Esophagus (tissue), 2 donors: ENCODE data around the gene MACF1. TPM values are rescaled to one million over a fixed set of nuclear protein-coding genes. Genes with fewer than 3 reads are reported as not detected.
"Not testable (repeated sequence)": the region's sequence is repeated elsewhere in the genome, so short reads cannot be mapped to it uniquely, and the experiment has no call there.

ENCODE experiments used
- H3K27ac ChIP-seq, 2 donors: one replicate each; pipeline ENCODE4 v1.5.1; 2013; ENCODE audit warnings: low read depth in 2 of 2, mild to moderate bottlenecking in 2 of 2, inconsistent platforms in 1 of 2, low read length in 1 of 2, moderate library complexity in 1 of 2
- H3K27me3 ChIP-seq, 2 donors: one replicate each; pipeline ENCODE4 v1.6.1; 2013; ENCODE audit warnings: low read length in 2 of 2, control low read depth in 1 of 2, mild to moderate bottlenecking in 1 of 2; ENCODE audit not compliant: insufficient read depth in 2 of 2, control insufficient read depth in 1 of 2
- H3K36me3 ChIP-seq, 2 donors: one replicate each; pipeline ENCODE4 v1.6.1; 2013; ENCODE audit warnings: low read length in 1 of 2; ENCODE audit not compliant: control insufficient read depth in 2 of 2, insufficient read depth in 2 of 2
- H3K4me1 ChIP-seq, 2 donors: one replicate each; pipeline ENCODE4 v1.6.1; 2013; ENCODE audit warnings: low read length in 1 of 2; ENCODE audit not compliant: control insufficient read depth in 2 of 2, insufficient read depth in 2 of 2
- H3K4me3 ChIP-seq, 2 donors: one replicate each; pipeline ENCODE4 v1.5.1; 2013; ENCODE audit warnings: low read length in 2 of 2, mild to moderate bottlenecking in 2 of 2, low read depth in 1 of 2, moderate library complexity in 1 of 2
- H3K9me3 ChIP-seq, 2 donors: one replicate each; pipeline ENCODE4 v1.6.1; 2013; ENCODE audit warnings: mild to moderate bottlenecking in 2 of 2, low read depth in 1 of 2, low read length in 1 of 2, moderate library complexity in 1 of 2; ENCODE audit not compliant: control insufficient read depth in 2 of 2, insufficient read depth in 1 of 2
- WGBS, 2 donors: extraction: QIAGEN DNeasy Blood & Tissue Kit; methylation state at CpG; one replicate each; pipeline ENCODE4 v1.1.7; 2013; 5-methylcytosine and 5-hydroxymethylcytosine counted together
- polyA plus RNA-seq, 2 donors: library from polyadenylated mRNA; stranded (reverse); fragments of 200-250 nt; gene quantifications; one replicate each; pipeline ENCODE4 v1.2.3, GENCODE V29; 2013
- donor health status: healthy with polysubstance abuse.
- donor health status: Bipolar disorder and iron deficiency.

Gene MACF1
- polyA plus RNA-seq, 2 donors: 35.2 to 40.1 TPM

GRCh38 chr1:39466413-39467107, 262.1 kb downstream of the MACF1 start:
- H3K27ac ChIP-seq: no peak overlapping the region
- no peaks in the 10 kb centered on the region for H3K9me3 ChIP-seq
- WGBS, 2 donors: 79 to 84% methylated on average over 3 of the region's 3 CpGs
- H3K4me1 ChIP-seq: peaks cover 0 to 3% of the 10 kb centered on the region in 2 donors
- H3K27me3 ChIP-seq: no peaks in the 10 kb centered on the region
- H3K4me3 ChIP-seq: no peak overlapping the region
- peaks cover 11 to 13% of the 10 kb centered on the region in 2 donors for H3K36me3 ChIP-seq

DNA sequence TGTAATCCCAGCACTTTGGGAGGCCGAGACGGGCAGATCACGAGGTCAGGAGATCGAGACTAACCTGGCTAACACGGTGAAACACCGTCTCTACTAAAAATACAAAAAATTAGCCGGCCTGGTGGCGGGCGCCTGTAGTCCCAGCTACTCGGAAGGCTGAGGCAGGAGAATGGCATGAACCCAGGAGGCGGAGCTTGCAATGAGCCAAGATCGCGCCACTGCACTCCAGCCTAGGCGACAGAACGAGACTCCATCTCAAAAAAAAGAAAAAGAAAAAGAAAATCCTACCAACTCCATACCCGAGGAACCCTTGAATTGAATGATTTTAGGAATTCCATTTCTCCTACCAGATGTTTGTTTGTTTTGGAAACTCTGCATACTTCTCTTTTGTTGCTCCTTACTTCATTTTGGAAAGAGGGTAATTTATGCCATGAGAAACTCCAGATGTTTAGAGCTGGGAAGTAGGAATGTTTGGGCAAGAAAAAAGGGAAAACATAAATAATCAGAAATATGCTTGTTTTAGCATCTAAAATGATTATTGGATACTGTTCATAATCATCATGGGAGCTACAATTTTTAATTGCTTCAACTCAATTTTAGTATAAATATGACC, 262.7 kb downstream of the MACF1 start:
- not testable (repeated sequence) for H3K27me3 ChIP-seq, H3K27ac ChIP-seq, H3K9me3 ChIP-seq, H3K4me1 ChIP-seq, H3K4me3 ChIP-seq
- peaks cover 11 to 12% of the 10 kb centered on the region in 2 donors for H3K36me3 ChIP-seq
- WGBS, 2 donors: 79 to 81% methylated on average over 16 of the region's 16 CpGs

DNA sequence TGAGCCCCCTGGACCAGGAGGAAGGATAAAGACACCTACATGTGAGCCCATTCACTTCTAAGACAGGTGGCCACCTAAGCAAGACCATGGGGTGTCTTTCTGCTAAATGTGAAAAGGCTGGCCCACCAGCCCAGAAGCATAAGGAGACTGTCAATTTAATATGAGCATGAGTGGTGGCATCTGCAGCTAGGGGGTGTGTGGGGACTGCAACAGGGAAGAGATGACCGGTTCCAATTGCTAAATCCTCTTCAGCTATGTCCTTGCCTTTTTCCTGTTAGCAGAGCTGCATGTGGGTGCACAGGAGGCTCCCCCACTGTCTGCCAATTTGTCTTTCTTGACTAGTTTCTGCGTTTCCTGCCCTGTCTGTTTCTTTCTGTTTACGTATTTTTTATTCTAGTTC, 264.7 kb downstream of the MACF1 start:
- peaks cover 6 to 9% of the 10 kb centered on the region in 2 donors for H3K36me3 ChIP-seq
- 71 to 80% methylated on average over 3 of the region's 3 CpGs for WGBS, 2 donors

DNA sequence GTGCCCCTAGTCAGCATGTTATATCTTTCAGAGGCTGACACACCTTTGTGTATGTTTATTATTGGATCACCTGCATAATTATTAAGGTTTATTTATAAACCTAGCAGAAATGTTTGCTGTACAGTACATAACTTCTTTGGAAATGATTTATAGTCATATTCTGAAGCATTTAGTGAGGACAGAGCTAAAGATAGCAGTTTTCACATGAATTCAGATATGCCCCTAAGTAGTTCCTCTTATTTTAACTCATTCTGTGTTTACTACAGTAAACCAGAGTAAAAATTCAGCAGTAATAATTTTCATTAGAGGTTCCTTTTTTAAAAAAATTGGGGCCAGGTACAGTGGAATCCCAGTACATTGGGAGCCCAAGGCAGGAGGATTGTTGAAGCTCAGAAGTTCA, 265.5 kb downstream of the MACF1 start:
- Histone ChIP-seq H3K9me3 (no peaks in the 10 kb centered on the region), H3K4me3 (no peak overlapping the region), H3K27ac (no peak overlapping the region), H3K27me3 (no peaks in the 10 kb centered on the region), H3K4me1 (peaks cover 0 to 3% of the 10 kb centered on the region in 2 donors), H3K36me3 (peaks cover 6 to 8% of the 10 kb centered on the region in 2 donors)

More for the DNA sequence above, 264.7 kb downstream of the MACF1 start:
- Histone ChIP-seq H3K9me3 (no peaks in the 10 kb centered on the region), H3K27me3 (no peaks in the 10 kb centered on the region), H3K27ac (no peak overlapping the region), H3K4me1 (peaks cover 0 to 3% of the 10 kb centered on the region in 2 donors), H3K4me3 (no peak overlapping the region)

GRCh38 chr1:39472826-39473225, 268.3 kb downstream of the MACF1 start:
- H3K36me3 ChIP-seq: peaks cover 6 to 9% of the 10 kb centered on the region in 2 donors

DNA sequence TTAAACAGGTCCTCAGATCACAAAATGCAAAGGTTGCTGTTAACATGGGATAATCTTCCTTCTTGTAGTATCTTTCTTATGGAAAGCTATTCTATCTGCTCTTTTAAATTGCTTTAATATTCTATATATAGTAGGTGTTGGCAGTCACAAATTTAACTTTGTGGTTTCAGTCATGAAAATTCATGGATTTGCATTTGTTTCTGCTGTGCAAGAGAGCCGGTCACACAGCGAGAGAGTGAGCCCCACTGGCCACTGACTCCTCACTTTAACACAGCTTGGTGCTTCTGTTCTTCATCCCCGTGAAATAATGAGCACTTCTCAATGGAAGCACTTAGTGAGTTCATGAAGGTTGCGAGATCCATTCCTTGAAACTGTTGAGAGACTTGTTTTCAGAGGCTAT, 268.8 kb downstream of the MACF1 start:
- H3K9me3 ChIP-seq: no peaks in the 10 kb centered on the region
- peaks cover 2 to 9% of the 10 kb centered on the region in 2 donors for H3K36me3 ChIP-seq
- H3K27me3 ChIP-seq: no peaks in the 10 kb centered on the region
- 95 to 97% methylated on average over 4 of the region's 4 CpGs for WGBS, 2 donors
- H3K27ac ChIP-seq: no peak overlapping the region
- H3K4me3 ChIP-seq: no peak overlapping the region
- no peaks in the 10 kb centered on the region for H3K4me1 ChIP-seq

More at GRCh38 chr1:39472826-39473225, 268.3 kb downstream of the MACF1 start:
- Histone ChIP-seq H3K27me3 (no peaks in the 10 kb centered on the region), H3K27ac (no peak overlapping the region), H3K9me3 (no peaks in the 10 kb centered on the region), H3K4me3 (no peak overlapping the region), H3K4me1 (peaks cover 0 to 3% of the 10 kb centered on the region in 2 donors)
- WGBS, 2 donors: 87 to 92% methylated on average over 7 of the region's 7 CpGs

DNA sequence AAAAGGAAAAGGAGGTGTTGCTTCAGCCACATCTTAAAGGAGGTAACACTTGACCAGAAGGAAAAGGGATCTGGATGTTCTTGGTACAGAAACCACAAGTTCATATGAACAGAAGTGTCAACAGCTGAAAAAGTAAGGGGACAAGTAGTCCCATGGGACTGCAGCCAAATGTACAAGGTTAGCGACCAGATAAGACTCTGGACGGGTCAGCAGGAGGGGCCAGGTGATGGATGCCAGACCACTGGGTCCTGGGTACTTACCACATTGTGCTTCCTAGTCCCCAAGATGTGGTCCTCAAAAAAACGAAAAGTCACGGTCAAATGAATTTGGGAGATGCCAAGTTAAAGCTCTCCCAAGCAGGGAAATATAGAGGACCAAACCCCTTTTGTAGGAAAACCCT, 270.3 kb downstream of the MACF1 start:
- Histone ChIP-seq H3K4me3 (no peak overlapping the region), H3K36me3 (peaks cover 0 to 11% of the 10 kb centered on the region in 2 donors), H3K27me3 (no peaks in the 10 kb centered on the region), H3K9me3 (no peaks in the 10 kb centered on the region), H3K27ac (no peak overlapping the region), H3K4me1 (no peaks in the 10 kb centered on the region)
- 84 to 85% methylated on average over 4 of the region's 4 CpGs for WGBS, 2 donors

DNA sequence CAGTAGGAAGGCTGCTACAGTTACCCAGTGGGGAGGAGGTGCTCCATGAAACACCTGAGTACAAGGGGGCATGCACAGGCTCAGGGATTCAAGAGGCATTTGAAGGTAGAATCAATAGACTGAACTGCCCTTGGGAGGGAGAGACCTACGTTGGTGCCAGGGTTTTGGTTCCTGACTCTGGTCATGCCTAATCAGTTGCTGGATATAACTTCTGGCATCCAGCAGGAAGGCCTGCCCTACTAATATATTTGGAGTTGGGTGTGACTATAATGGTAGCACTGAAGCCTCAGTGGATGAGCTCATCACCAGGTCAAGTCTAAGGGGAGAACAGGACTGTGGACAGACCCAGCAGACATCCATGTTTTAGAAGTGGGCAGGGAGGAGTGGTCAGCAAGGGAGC, 271.1 kb downstream of the MACF1 start:
- H3K9me3 ChIP-seq, H3K4me3 ChIP-seq, H3K27ac ChIP-seq, H3K4me1 ChIP-seq, H3K27me3 ChIP-seq: not testable (repeated sequence)
- H3K36me3 ChIP-seq: peaks cover 0 to 11% of the 10 kb centered on the region in 2 donors
- WGBS, 2 donors: 45 to 61% methylated on average over 1 of the region's 1 CpG

- H3K36me3 ChIP-seq: peaks cover 0 to 11% of the 10 kb centered on the region in 2 donors
- WGBS, 2 donors: 82 to 85% methylated on average over 5 of the region's 5 CpGs
- no peaks in the 10 kb centered on the region for H3K9me3 ChIP-seq
Measured at GRCh38 chr1:39478126-39478915, 273.8 kb downstream of the MACF1 start.

More at GRCh38 chr1:39478126-39478915, 273.8 kb downstream of the MACF1 start:
- Histone ChIP-seq H3K4me1 (no peaks in the 10 kb centered on the region), H3K4me3 (no peak overlapping the region), H3K27ac (no peak overlapping the region), H3K27me3 (no peaks in the 10 kb centered on the region)
